OCI-LY3 (cell line): ENCODE measurements around the gene CAMK2D.
A peak's percentile ranks its signal among the peaks of the same experiment; 100 is the strongest.

Experiments used
- H2AFZ ChIP-seq: fragments of 200-600, 300-600 bp; shearing (Covaris generic); 2 replicates; pipeline ENCODE4 v1.6.0; 2014; ENCODE audit warnings: antibody characterized with exemption, low read depth, low read length
- H3K27ac ChIP-seq: fragments of 200-600, 300-600 bp; sonication (generic); 2 replicates; pipeline ENCODE4 v1.5.1; 2014; ENCODE audit warnings: mild to moderate bottlenecking, low read length, moderate library complexity, mixed read lengths
- H3K27me3 ChIP-seq: fragments of 200-600, 300-600 bp; sonication (generic); 2 replicates; pipeline ENCODE4 v1.6.1; 2014; ENCODE audit warnings: low read depth, low read length, mixed read lengths
- H3K36me3 ChIP-seq: fragments of 200-600, 300-600 bp; sonication (generic); replicated peaks from 2 replicates; pipeline ENCODE3; 2014; ENCODE audit warnings: low read depth, low read length, mixed read lengths
- H3K4me1 ChIP-seq: fragments of 300-600, 200-600 bp; sonication (generic); 2 replicates; pipeline ENCODE4 v1.6.1; 2014; ENCODE audit warnings: low read length, mixed read lengths
- H3K4me2 ChIP-seq: fragments of 200-600, 300-600 bp; sonication (generic); 2 replicates; pipeline ENCODE4 v1.6.1; 2014; ENCODE audit warnings: low read length, mixed read lengths
- H3K4me3 ChIP-seq: fragments of 300-600, 200-600 bp; sonication (generic); 2 replicates; pipeline ENCODE4 v1.5.1; 2014; ENCODE audit warnings: antibody characterized with exemption, mild to moderate bottlenecking, low read length, moderate library complexity
- H3K79me2 ChIP-seq: fragments of 300-600, 200-600 bp; shearing (Covaris generic); 2 replicates; pipeline ENCODE4 v1.6.1; 2014; ENCODE audit warnings: mild to moderate bottlenecking, low read length, mixed read lengths
- H3K9ac ChIP-seq: fragments of 300-600, 200-600 bp; shearing (Covaris generic); 2 replicates; pipeline ENCODE4 v1.6.0; 2014; ENCODE audit warnings: mild to moderate bottlenecking, low read length, moderate library complexity
- H3K9me3 ChIP-seq: fragments of 200-600, 300-600 bp; shearing (Covaris generic); 2 replicates; pipeline ENCODE4 v1.6.1; 2014; ENCODE audit warnings: low read length, mixed read lengths; ENCODE audit not compliant: insufficient read depth
- H4K20me1 ChIP-seq: fragments of 200-600, 300-600 bp; sonication (generic); 2 replicates; pipeline ENCODE4 v1.6.1; 2016; ENCODE audit warnings: low read length, mixed read lengths; ENCODE audit not compliant: insufficient read depth
- EZH2phosphoT487 ChIP-seq: fragments of 200-600 bp; shearing (Covaris generic); IDR thresholded peaks from 2 replicates; pipeline ENCODE4 v1.6.1; 2018; ENCODE audit warnings: antibody characterized with exemption, mixed run types, low read depth
- TF ChIP-seq, protein P1 (sequence below): fragments of 200-600, 300-600 bp; sonication (generic); IDR thresholded peaks from 2 replicates; pipeline ENCODE4 v1.5.1; 2014; ENCODE audit warnings: antibody characterized with exemption, low read length, low read depth

Gene CAMK2D

GRCh38 chr4:113446019-113446418 is 315.5 kb downstream of the CAMK2D start:
- no peaks in the 10 kb centered on the region for H3K9me3 ChIP-seq
- no peak overlapping the region for H3K27ac ChIP-seq
- H3K79me2 ChIP-seq: no peaks in the 10 kb centered on the region
- TF ChIP-seq, protein P1, sequence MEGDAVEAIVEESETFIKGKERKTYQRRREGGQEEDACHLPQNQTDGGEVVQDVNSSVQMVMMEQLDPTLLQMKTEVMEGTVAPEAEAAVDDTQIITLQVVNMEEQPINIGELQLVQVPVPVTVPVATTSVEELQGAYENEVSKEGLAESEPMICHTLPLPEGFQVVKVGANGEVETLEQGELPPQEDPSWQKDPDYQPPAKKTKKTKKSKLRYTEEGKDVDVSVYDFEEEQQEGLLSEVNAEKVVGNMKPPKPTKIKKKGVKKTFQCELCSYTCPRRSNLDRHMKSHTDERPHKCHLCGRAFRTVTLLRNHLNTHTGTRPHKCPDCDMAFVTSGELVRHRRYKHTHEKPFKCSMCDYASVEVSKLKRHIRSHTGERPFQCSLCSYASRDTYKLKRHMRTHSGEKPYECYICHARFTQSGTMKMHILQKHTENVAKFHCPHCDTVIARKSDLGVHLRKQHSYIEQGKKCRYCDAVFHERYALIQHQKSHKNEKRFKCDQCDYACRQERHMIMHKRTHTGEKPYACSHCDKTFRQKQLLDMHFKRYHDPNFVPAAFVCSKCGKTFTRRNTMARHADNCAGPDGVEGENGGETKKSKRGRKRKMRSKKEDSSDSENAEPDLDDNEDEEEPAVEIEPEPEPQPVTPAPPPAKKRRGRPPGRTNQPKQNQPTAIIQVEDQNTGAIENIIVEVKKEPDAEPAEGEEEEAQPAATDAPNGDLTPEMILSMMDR: no peak
- TF ChIP-seq EZH2phosphoT487: no peak
- peaks cover 30% of the 10 kb centered on the region for H3K4me1 ChIP-seq
- H3K4me3 ChIP-seq: no peak overlapping the region
- no peak overlapping the region for H2AFZ ChIP-seq
- no peak overlapping the region for H3K9ac ChIP-seq
- H3K36me3 ChIP-seq: peaks cover 4% of the 10 kb centered on the region
- peaks cover 6% of the 10 kb centered on the region; the same call in 1 of the 2 replicates for H3K27me3 ChIP-seq
- H4K20me1 ChIP-seq: no peaks in the 10 kb centered on the region
- peak overlapping the region; percentile 32 for H3K4me2 ChIP-seq

GRCh38 chr4:113445286-113445685 is 316.3 kb downstream of the CAMK2D start:
- H3K27ac ChIP-seq: no peak overlapping the region
- TF ChIP-seq EZH2phosphoT487: no peak
- TF ChIP-seq, protein P1: no peak
- H3K9me3 ChIP-seq: no peaks in the 10 kb centered on the region
- H3K27me3 ChIP-seq: peaks cover 6% of the 10 kb centered on the region; the same call in 1 of the 2 replicates
- no peak overlapping the region for H3K4me3 ChIP-seq
- no peaks in the 10 kb centered on the region for H3K79me2 ChIP-seq
- H3K4me1 ChIP-seq: peaks cover 30% of the 10 kb centered on the region
- no peak overlapping the region for H3K9ac ChIP-seq
- H2AFZ ChIP-seq: no peak overlapping the region
- no peaks in the 10 kb centered on the region for H4K20me1 ChIP-seq
- H3K36me3 ChIP-seq: peaks cover 4% of the 10 kb centered on the region
- H3K4me2 ChIP-seq: no peak overlapping the region

- TF ChIP-seq, protein P1: no peak
- TF ChIP-seq EZH2phosphoT487: no peak
- Histone ChIP-seq H3K9me3 (no peaks in the 10 kb centered on the region), H3K4me2 (no peak overlapping the region), H3K4me1 (peaks cover 30% of the 10 kb centered on the region), H2AFZ (no peak overlapping the region), H3K27me3 (peaks cover 6% of the 10 kb centered on the region; the same call in 1 of the 2 replicates), H3K27ac (no peak overlapping the region), H3K9ac (no peak overlapping the region), H3K4me3 (no peak overlapping the region), H3K36me3 (peaks cover 4% of the 10 kb centered on the region), H4K20me1 (no peaks in the 10 kb centered on the region), H3K79me2 (no peaks in the 10 kb centered on the region)
Measured at GRCh38 chr4:113444386-113444785, 317.2 kb downstream of the CAMK2D start.

DNA sequence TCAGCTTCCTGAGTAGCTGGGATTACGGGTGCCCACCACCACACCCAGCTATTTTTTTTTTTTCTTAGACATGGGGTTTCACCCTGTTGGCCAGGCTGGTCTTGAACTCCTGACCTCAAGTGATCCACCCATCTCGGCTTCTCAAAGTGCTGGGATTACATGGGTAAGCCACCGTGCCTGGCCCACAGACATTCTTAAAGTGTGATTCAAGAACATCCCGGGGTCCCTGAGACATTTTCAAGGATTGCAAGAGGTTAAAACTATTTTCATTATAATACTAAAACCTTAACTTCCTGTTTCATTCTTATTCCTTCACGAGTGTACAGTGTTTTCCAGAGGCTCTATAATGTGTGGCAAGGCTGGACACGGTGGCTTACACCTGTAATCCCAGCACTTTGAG is 318.7 kb downstream of the CAMK2D start:
- Histone ChIP-seq H3K79me2 (no peaks in the 10 kb centered on the region), H2AFZ (no peak overlapping the region), H3K36me3 (peaks cover 4% of the 10 kb centered on the region), H3K4me2 (no peak overlapping the region), H3K27me3 (peaks cover 6% of the 10 kb centered on the region; the same call in 1 of the 2 replicates), H3K27ac (no peak overlapping the region), H3K9ac (no peak overlapping the region), H3K4me3 (no peak overlapping the region), H4K20me1 (no peaks in the 10 kb centered on the region), H3K9me3 (no peaks in the 10 kb centered on the region), H3K4me1 (peaks cover 26% of the 10 kb centered on the region)
- TF ChIP-seq EZH2phosphoT487: no peak
- TF ChIP-seq, protein P1: no peak
